ENCODE results near the gene CCDC88C.

Gene CCDC88C

GRCh38 chr14:91363776-91364523 lies 53.7 kb downstream of the CCDC88C start:
- no peak for DNase-seq

DNA sequence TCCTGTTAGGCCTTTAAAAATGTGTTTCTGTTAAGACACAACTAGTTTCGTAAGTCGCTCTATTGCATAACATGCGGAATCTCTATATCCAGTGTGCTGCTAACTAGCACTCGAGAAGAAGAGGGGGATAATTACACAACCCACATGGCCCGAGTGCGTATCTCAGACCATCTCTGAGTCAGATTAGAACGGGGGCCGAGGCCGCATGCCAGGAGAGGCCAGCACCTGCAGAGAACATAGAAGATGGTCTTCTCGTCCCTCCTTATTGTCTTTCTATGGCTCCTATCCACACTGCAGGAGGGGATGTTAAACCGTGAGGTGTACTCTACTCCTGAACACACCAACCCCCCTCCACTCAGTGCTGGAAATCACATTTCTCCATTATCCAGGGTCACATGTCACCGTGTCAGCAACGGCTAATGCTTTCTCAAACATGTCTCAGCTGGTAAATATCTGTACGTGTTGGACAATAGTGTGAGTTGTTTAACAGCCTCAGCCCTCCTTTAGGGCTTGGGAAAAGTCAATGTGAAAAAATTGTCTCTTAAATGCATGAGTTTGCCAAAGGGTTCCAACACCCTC lies 56.3 kb downstream of the CCDC88C start:
- no peak for DNase-seq

- no peak for DNase-seq
Measured at GRCh38 chr14:91360490-91361232, 57.0 kb downstream of the CCDC88C start.

DNA sequence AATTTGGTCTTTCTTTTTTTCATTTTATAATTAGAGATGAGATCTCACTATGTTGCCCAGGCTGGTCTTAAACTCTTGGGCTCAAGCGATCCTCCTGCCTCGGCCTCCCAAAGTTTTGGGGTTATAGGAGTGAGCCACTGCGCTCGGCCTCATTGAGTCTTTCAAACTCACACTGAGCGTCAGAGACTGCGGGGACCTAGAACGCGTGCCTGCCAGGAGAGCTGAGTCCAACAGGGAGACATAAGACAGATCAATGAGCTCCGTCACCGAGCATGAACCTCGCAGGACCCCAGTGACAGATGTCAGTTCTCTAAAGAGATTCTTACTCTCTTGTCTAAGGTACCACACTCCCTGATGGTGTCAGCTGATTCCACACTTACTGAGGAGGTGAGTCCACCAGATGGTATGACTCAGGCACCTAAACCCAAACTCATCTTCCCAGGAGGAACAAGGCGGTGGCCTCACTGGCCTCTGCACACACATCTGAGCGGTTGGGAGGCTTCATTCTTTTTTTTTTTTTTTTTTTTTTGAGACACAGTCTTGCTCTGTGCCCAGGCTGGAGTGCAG lies 58.9 kb downstream of the CCDC88C start:
- no peak for DNase-seq

GRCh38 chr14:91358025-91358319 lies 59.6 kb downstream of the CCDC88C start:
- no peak for DNase-seq

DNA sequence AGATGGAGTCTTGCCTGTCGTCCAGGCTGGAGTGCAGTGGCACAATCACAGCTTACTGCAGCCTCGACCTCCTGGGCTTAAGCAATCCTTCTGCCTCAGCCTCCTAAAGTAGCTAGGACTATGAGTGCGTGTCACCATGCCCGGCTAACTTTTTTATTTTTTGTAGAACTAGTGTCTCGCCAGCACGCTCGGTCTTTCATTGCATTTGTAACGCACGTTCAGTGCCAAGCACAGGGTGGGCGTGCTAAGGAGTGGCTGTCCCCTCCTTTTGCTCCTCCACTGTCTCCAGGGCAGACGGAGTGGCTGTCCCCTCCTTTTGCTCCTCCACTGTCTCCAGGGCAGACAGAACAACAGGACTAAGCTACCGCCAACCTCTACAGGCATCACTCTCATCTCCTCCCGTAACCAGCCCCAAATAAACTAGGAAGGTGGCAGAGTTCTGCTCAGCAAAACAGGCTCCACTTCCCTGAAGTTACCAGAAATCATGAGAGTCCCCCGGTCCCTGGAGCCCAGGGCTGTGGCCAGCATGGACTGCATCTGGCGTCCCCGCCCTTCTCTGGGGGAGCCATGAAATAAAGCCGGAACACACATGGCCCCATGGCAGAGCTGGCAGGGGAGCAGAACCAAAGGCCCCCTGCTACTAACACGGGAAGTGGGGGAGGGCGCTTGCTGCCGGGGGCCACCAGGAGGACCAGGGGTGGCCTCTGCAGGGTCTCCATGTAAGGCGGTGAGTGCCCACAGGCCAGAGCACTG lies 60.2 kb downstream of the CCDC88C start:
- no peak for DNase-seq

DNA sequence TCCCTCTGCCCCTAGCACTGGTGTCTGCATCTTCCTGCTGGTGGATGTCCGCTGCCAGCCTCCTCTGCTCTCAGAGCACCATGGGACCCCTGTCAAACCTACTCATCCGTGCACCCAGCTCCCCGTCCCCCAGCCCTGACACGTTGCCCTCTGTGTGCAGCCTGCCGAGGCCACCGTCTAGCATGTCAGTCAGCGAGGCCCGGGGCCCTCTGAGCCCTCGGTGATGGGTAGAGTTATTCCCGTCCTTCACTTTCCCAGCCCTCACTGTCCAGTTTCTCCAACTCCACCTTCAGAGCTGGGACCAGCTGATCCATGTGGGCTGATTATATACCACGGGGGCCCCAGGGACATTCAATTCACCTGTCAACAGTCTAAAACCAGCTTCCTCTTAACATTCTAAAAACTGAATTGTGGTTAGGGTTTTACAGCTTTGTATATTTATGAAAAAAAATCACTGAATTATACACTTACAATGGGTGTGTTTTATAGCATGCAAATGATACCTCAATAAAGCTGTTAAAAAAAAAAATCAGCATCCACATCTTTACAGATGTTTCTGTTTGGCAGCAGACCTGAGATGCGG lies 61.3 kb downstream of the CCDC88C start:
- no peak for DNase-seq

- DNase-seq, result peak; percentile 28
Measured at GRCh38 chr14:91354979-91355685, 62.5 kb downstream of the CCDC88C start.

- no peak for DNase-seq
Measured at GRCh38 chr14:91354221-91354916, 63.3 kb downstream of the CCDC88C start.

- no peak for DNase-seq
Measured at GRCh38 chr14:91352728-91353692, 64.6 kb downstream of the CCDC88C start.

- DNase-seq, result no peak
Measured at GRCh38 chr14:91352053-91352452, 65.6 kb downstream of the CCDC88C start.

DNA sequence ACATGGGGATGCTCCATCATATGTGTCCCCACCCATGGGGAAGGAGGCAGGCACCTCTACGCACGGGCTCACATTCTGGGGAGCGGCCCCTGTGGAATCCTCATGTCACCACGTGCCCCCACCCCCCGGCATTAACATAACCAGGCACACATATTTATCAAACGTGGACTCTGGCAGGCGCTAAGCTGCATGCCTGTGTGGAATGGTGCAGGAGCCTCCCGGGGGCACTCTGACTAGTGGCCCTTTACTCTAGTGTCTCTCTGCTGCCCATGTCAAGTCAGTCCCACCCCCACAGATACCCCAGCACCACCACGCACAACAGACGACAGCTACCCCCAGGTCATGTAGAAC lies 66.1 kb downstream of the CCDC88C start:
- DNase-seq, result no peak

GRCh38 chr14:91350813-91351511 lies 66.7 kb downstream of the CCDC88C start:
- no peak for DNase-seq

GRCh38 chr14:91350483-91350812 lies 67.2 kb downstream of the CCDC88C start:
- no peak for DNase-seq

DNA sequence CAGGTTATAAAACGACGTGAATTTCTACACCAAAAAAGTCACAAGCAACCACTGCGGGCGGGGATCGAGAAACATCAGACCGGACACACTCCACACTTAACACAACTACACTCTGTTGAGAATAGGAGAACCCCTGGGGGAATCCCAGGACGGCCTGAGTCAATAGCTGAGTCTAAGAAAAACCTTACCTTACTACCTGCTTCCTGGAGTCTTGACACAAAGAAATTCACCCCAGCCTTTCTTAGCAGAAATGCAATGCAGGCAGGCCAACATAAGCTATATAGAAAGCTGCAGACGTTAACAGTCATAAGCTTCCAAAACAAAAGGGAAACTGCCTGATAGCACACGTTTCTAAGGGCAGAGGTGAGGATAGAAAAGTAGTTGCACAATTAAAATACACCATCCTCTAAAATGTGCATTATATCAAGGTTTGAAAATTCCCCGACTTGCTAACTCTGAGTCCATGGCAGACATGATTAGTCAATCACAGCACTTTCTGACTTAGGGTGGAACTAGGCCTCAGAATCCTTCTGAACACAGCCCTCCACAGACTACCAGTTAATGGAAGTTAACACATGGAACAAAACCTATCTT lies 68.0 kb downstream of the CCDC88C start:
- DNase-seq, result no peak

GRCh38 chr14:91348845-91349465 lies 68.7 kb downstream of the CCDC88C start:
- DNase-seq, result no peak

GRCh38 chr14:91346838-91347173 lies 70.8 kb downstream of the CCDC88C start:
- DNase-seq, result no peak

- no peak for DNase-seq
Measured at GRCh38 chr14:91344096-91344495, 73.5 kb downstream of the CCDC88C start.

- DNase-seq, result no peak
Measured at GRCh38 chr14:91343051-91343450, 74.6 kb downstream of the CCDC88C start.
